GM10847 (cell line): ENCODE measurements around the gene FAM107B.

Source experiments
- POLR2A ChIP-seq: IDR thresholded peaks from 2 replicates; pipeline ENCODE4 v1.6.1; 2011; ENCODE audit not compliant: insufficient read length; ENCODE audit errors: extremely low read depth

Gene FAM107B

GRCh38 chr10:14665865-14666857, 108.5 kb downstream of the FAM107B start:
- no peak for TF ChIP-seq POLR2A

DNA sequence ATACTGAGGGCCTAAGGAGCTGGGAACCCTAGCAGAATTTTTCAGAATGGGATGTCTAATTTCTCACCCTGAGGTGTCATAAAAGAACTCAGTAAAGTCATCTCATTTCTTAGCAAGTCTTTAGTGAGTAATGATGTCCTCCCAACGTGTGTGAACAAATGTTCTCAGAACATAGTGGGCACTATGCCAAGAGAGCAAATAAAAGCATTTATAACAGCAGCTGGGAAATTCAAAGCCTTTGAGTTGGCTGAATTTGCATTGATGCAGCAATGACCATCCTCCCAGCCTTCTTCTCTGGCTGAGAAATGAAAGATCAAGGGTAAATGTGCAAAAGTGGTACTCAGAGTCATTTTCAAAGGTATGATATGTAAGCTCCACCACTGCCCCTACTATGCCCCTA, 109.4 kb downstream of the FAM107B start:
- TF ChIP-seq POLR2A: no peak

GRCh38 chr10:14664345-14664744, 110.4 kb downstream of the FAM107B start:
- no peak for TF ChIP-seq POLR2A

DNA sequence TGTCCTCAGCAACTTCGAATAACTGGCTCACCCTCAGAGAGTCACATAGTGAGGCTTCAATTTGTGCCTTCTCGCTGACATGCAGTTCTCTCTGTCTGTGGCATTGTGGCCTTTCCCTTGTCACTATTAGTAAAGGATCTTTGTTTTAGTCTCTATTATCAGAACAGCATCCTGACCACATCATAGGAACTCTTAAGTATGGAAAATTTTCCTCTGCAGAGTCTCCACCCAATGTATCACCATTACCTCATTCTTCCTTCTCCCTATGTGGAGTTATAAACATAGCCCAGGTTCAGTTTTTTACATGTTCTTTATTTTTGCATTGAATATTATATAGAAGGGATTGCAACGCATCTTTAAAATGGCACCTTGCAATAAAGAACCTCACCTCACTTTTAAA, 112.9 kb downstream of the FAM107B start:
- TF ChIP-seq POLR2A: no peak

DNA sequence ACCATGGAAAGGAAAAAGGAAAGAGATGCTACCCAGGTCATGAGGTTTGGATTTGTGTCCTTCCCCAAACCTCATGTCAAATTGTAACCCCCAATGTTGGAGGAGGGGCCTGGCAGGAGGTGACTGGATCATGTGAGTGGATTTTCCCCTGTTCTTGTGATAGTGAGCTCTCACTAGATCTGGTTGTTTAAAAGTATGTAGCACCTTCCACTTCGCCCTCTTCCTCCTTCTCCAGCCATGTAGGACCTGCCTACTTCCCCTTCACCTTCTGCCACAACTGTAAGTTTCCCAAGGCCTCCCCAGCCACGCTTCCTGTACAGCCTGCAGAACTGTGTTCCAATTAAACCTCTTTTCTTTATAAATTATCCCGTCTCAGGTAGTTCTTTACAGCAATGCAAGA, 113.9 kb downstream of the FAM107B start:
- TF ChIP-seq POLR2A: no peak

- TF ChIP-seq POLR2A: no peak
Measured at GRCh38 chr10:14659626-14660196, 115.0 kb downstream of the FAM107B start.

- no peak for TF ChIP-seq POLR2A
Measured at GRCh38 chr10:14658331-14659127, 116.2 kb downstream of the FAM107B start.

DNA sequence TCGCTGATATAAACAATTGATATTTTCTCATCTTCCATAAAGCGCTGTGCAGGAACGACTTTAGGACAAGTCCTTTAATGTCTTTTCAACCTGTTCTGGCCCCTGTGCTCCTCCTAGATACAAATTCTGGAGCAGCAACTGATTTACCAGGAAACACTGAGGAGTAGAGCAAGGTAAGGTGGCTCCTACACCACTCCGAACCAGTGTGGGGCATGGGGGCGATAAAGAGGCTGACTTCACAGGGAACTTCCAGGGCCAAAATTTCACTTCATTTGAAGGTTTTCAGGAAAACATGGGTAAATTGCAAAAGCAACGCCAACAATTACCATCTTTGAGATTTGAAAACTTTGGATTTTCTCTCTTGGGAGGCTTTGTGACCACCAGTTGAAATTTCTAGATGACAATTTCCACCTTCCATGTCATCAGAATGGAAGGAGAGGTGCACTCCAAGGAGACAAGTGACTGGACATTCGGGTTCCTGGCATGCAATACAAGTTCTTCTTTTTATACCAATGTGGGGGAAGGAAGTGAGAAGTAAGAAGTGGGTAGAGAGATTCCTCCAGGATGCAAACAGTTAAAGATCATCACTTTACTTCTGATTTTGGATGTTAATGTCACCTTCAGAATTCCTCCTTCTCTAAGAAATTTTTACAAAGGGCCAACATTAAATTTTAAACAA, 118.5 kb downstream of the FAM107B start:
- no peak for TF ChIP-seq POLR2A

- no peak for TF ChIP-seq POLR2A
Measured at GRCh38 chr10:14654821-14655382, 119.8 kb downstream of the FAM107B start.

- no peak for TF ChIP-seq POLR2A
Measured at GRCh38 chr10:14653271-14654161, 121.2 kb downstream of the FAM107B start.

DNA sequence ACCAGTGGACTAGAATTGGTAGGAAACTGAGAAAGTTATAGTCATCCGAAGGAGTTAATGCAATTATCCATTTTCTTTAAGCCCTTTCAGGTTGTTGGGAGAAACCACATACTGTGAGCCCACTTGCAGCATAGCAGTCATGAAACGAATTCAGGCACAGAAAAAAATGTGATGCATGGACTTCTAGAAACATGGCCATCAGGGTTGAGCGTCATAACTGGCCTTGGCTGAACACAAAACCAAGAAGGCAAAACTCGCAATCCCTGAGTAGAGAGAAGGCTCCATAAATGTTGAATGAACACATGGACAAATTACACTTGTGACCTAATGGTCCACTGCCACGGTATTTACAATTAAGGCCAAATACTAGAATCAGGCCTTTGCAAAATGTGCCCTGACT, 121.9 kb downstream of the FAM107B start:
- no peak for TF ChIP-seq POLR2A

DNA sequence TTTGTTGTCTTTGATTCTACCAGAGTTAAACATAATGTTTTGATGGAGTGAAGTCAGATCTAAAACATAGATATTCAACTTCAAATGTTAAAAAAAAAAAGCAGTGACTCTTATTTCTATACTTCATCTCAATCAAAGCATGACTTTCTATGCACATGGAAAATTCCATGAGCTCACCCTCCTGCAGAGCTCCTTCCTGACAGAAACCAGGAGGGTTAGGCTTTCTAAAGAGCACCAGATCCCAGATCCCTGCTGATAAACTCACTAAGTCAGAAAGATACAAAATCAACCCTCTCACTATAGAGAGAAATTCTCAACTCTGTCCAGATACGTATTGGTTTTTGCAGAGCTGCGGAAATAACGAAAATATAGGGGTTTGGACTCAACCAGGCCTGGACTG, 122.6 kb downstream of the FAM107B start:
- no peak for TF ChIP-seq POLR2A

GRCh38 chr10:14649739-14650138, 125.0 kb downstream of the FAM107B start:
- no peak for TF ChIP-seq POLR2A

DNA sequence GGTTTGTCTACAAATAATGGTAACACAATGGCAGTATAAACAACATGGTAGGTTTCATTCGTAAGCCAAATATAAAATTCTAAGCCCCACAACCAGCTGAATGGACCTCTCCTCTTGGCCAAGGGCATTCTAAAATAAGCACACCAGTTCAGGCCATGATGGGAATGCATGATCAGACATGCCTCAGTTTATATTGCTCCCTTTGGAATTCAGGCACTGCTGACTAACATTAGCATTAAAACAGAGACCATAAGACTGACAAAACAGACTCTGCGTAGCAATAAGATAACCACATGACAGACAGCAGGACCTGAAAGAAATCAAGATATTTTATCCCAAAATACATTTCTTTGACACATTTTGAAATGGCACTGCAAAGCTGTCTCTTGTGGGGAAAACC, 125.8 kb downstream of the FAM107B start:
- no peak for TF ChIP-seq POLR2A
